DOHH2 (cell line): ENCODE measurements around the gene AGA.

Source experiments
- EZH2phosphoT487 ChIP-seq: fragments of 200-600 bp; sonication (generic); IDR thresholded peaks from 2 replicates; pipeline ENCODE4 v1.6.1; 2017; ENCODE audit warnings: borderline replicate concordance, mild to moderate bottlenecking, antibody characterized with exemption, low read length, moderate library complexity, mixed read lengths
- TF ChIP-seq, protein P1 (sequence below): fragments of 200-600 bp; sonication (generic); IDR thresholded peaks from one replicate; pipeline ENCODE4 v1.5.1; 2014; ENCODE audit warnings: antibody characterized with exemption, mild to moderate bottlenecking, low read depth, low read length; ENCODE audit not compliant: poor library complexity, severe bottlenecking

DNA sequence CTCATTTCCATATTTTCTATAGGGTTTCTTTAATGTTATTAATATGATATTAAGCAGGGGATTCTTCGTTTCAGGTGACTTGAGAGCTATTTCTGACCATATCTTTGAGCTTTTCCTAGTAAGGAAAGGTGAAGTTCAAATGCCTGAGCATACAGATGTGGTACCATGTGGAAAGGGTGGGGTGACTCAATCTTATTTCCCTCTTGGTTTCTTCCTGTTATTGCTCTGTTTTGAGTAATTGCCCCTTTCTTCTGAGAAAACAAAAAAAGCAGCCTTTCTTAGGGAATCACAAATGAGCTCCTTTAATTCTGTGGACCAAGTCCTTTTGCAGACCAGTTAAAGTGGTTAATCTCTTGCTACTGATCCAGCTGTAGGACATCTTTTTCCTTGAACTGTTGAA is 41.0 kb upstream of the AGA start:
- TF ChIP-seq, protein P1, sequence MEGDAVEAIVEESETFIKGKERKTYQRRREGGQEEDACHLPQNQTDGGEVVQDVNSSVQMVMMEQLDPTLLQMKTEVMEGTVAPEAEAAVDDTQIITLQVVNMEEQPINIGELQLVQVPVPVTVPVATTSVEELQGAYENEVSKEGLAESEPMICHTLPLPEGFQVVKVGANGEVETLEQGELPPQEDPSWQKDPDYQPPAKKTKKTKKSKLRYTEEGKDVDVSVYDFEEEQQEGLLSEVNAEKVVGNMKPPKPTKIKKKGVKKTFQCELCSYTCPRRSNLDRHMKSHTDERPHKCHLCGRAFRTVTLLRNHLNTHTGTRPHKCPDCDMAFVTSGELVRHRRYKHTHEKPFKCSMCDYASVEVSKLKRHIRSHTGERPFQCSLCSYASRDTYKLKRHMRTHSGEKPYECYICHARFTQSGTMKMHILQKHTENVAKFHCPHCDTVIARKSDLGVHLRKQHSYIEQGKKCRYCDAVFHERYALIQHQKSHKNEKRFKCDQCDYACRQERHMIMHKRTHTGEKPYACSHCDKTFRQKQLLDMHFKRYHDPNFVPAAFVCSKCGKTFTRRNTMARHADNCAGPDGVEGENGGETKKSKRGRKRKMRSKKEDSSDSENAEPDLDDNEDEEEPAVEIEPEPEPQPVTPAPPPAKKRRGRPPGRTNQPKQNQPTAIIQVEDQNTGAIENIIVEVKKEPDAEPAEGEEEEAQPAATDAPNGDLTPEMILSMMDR, result no peak
- TF ChIP-seq EZH2phosphoT487, result no peak
